Epithelial cell of proximal tubule (primary cell): ENCODE results near the gene TCHP. TPM values are rescaled to one million over a fixed set of nuclear protein-coding genes. Genes with fewer than 3 reads are reported as not detected.

Experiments
- DNase-seq: peaks from one replicate; pipeline ENCODE4 v3.0.0-alpha.2; 2011; ENCODE audit warnings: low read depth
- H3K4me3 ChIP-seq: 2 replicates; pipeline ENCODE4 v1.5.1; 2011; ENCODE audit warnings: low read depth, mild to moderate bottlenecking, low read length
- total RNA-seq: library from RNA; depleted of rRNA; stranded (reverse); fragments of >200 nt; gene quantifications from 2 replicates; pipeline ENCODE4 v1.2.3, GENCODE V29; 2015
- TF ChIP-seq, protein P1 (sequence below): conservative IDR thresholded peaks from 2 replicates; pipeline ENCODE4 v1.5.1; 2012; ENCODE audit warnings: low read depth, mild to moderate bottlenecking, low read length

The TCHP gene
- total RNA-seq, 1 donor from 2014 or later, result 37.5 TPM

DNA sequence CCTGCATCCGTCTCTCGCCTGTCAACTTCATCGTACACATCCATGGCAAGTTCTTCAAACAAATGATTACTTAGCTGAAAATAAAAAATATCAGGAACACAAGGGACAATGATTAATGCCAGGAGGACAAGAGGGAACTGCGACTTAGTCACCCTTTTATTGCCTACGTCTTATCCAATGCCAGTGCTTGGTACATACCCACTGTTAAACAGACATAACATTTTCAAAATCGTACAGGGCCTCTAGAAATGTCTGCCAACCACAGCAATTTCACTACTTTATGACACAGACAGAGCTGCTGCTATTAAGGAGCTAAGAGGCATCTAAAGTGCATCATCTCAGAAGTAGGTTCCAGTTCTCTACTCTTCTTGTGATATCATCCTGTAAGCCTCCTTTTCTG lies 61.5 kb downstream of the TCHP start:
- TF ChIP-seq, protein P1, sequence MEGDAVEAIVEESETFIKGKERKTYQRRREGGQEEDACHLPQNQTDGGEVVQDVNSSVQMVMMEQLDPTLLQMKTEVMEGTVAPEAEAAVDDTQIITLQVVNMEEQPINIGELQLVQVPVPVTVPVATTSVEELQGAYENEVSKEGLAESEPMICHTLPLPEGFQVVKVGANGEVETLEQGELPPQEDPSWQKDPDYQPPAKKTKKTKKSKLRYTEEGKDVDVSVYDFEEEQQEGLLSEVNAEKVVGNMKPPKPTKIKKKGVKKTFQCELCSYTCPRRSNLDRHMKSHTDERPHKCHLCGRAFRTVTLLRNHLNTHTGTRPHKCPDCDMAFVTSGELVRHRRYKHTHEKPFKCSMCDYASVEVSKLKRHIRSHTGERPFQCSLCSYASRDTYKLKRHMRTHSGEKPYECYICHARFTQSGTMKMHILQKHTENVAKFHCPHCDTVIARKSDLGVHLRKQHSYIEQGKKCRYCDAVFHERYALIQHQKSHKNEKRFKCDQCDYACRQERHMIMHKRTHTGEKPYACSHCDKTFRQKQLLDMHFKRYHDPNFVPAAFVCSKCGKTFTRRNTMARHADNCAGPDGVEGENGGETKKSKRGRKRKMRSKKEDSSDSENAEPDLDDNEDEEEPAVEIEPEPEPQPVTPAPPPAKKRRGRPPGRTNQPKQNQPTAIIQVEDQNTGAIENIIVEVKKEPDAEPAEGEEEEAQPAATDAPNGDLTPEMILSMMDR, result no peak
- no peak overlapping the region for H3K4me3 ChIP-seq
- DNase-seq, result no peak

DNA sequence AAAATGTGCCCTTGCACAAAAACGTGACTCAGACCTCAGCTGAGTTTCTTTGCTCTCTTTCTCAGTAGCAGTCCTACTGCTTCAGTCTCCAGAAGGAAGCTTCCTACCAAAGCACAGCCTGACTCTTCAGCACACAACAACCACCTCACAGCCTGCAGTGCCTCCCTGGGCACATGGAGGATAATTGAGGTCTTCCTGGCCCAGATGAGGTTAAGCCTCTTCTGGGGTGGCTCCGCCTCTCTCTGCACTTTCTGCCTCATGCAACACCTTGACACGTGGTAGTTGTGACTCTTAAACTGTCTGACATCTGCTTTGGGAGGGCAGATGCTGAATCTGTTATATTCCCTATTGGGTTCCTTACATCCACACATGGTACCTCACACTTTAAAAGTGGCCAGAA lies 62.3 kb downstream of the TCHP start:
- no peak overlapping the region for H3K4me3 ChIP-seq
- TF ChIP-seq, protein P1, result no peak
- no peak for DNase-seq

DNA sequence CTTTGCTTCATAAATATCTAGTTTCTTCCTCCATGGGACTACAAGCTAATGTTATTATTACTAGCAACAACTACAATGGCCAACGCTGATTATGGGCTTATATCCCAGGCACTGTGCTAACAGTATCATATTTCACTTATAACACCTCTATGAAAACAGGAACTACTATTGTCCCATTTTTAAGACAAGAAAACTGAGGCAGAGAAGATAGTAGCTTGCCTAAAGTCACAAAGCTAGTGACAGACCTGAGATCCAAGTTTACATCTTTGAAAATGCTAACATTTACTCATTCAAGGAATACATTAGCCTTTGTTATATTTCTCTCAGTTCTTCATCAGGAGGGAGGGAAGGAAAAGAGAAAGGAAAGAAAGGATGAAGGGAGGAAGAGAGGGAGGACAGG lies 63.3 kb downstream of the TCHP start:
- no peak overlapping the region for H3K4me3 ChIP-seq
- DNase-seq, result no peak
- TF ChIP-seq, protein P1, result no peak

DNA sequence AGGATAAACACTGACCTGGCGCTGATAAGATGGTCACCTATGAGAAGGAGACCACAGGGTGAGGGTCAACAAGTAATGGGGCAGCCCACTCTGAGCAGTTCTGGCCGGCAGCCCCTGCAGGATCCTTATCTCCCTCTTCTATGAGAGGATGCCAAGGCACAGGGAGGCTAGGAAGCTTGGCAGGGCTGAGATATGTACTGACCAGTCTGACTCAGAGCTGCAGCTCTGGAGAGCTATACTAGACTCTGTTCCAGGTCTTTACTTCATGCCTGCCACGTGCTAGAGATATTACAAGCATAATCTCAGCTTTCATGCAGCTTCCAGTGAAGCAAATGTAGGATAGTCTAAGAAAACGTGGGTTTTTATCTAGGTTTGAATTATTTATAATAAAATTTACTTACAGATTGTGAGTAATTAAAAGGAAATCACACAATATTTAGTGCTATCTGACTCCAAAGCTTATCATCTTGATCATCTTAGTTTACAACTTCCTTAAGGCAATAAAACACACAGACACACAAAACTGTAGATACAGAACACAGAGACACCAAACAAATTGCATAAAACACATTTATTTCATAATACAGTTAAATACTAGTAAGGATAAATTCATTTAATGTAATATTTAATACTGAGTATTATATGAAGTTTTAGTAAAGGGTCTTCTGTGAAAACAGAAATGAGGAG lies 63.8 kb downstream of the TCHP start:
- TF ChIP-seq, protein P1, result no peak
- H3K4me3 ChIP-seq, result no peak overlapping the region
- DNase-seq, result no peak

DNA sequence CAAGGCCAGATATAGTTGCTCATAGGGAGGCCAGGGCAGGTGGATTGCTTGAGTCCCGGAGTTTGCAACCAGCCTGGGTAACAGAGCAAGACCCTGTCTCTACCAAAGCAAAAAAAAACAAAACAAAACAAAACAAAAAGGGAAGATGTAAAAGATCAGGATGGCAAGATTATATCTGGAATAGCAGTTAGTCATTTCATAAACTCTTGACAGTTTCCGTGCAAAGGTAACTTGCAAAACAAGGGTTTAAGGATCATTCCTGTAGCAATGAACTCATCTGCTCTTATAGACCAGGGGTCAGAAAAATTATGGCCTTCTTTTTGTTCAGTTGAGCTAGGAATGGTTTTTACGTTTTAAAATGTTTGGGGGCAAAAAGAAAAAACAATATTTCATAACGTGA lies 66.5 kb downstream of the TCHP start:
- no peak for DNase-seq
- TF ChIP-seq, protein P1, result no peak
- no peak overlapping the region for H3K4me3 ChIP-seq

DNA sequence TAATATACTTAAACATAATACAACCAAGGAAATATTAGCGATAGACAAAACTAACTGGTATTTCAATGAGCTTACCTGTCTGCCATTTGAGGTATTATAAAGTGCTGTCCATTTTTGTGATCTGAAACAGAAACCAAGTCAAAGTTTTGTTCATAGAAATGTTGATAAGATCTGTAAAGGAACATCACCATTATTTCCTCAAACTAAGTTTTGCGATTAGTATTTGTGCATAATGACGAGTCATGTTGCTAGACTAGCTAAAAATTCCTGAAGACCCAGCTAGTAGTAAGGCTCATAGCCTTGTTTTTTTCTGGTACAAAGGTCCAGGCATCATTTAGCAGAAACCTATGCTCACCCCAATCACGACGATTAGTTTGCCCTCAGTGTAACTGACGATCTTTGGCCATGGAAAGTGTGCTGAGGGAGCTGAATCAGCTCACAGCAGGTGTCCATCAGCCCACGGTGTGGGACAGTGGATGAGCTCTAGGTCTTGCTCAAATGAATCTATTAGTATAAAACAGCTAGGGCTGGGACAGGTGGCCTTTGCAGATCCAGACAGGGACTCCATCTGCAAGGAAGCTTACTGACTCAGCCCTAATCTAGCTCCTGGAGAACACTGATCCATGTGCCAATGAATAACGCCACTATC lies 67.4 kb downstream of the TCHP start:
- no peak overlapping the region for H3K4me3 ChIP-seq
- TF ChIP-seq, protein P1, result no peak
- no peak for DNase-seq

Other genes starting within 250 kb of the TCHP start
- 0.52 and 2.7 TPM in 2 replicates for gene FAM222A, start 186.4 kb upstream of the TCHP start, total RNA-seq
- gene TRPV4, start 66.9 kb upstream of the TCHP start, total RNA-seq, result 1.4 and 2.2 TPM in 2 replicates
- 35.1 and 43.5 TPM in 2 replicates for gene GLTP, start 19.7 kb upstream of the TCHP start, total RNA-seq
- 19.2 and 20.1 TPM in 2 replicates for gene GIT2, start 96.1 kb downstream of the TCHP start, total RNA-seq
- gene ANKRD13A, start 99.2 kb downstream of the TCHP start, total RNA-seq, result 43.8 and 96.1 TPM in 2 replicates
- 7.1 and 12.6 TPM in 2 replicates for gene C12orf76, start 148.2 kb downstream of the TCHP start, total RNA-seq
- 5.8 and 10.7 TPM in 2 replicates for gene IFT81, start 224.1 kb downstream of the TCHP start, total RNA-seq